HG03060 (cell line): ENCODE measurements around the gene PHRF1.
A peak's percentile ranks its signal among the peaks of the same experiment; 100 is the strongest.

ENCODE experiments used
- ATAC-seq: cut with Tn5 transposase; IDR thresholded peaks from one replicate; pipeline ENCODE4 v1.9.1; 2021; ENCODE audit warnings: low read depth, moderate number of reproducible peaks; ENCODE audit not compliant: unreplicated experiment

PHRF1 gene

DNA sequence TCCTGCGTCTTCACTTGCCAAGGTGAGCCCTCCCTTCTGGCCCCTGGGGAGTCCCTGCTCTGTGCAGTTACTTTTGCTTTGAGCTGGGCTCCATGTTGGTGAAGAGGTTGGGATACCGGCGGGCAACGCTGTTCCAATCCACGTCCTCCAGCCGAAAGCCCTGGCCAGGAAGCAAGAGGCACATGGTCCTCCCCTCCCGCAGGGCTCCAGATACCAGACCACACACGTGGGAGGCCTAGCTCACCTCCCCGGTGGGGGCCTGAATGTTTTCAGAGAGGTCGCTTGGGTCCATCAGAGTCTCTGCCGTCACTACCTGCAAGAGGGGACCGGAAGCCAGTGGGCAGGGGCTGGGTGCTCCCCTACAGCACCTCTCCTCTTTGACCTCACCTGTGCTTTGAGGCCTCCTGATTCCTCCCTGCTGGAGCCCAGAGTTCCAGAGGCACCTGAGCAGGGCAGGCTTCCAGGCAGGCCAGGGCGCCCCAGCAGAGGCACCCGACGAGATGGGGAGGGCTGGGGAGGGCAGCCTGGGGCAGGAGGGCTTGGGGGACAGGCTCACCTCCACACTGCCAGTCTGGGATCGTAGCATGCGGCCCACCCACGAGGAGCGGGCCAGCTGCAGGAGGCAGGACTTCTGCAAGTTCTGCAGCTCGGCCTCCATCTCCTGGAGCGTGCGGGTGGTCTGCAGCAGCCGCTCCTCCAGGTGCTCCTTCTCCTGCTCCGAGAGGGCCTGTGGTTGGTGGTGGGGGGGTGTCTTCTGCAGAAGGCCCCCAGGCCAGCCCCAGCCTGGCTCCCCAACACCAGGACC is 18.7 kb upstream of the PHRF1 start:
- ATAC-seq, result no peak

DNA sequence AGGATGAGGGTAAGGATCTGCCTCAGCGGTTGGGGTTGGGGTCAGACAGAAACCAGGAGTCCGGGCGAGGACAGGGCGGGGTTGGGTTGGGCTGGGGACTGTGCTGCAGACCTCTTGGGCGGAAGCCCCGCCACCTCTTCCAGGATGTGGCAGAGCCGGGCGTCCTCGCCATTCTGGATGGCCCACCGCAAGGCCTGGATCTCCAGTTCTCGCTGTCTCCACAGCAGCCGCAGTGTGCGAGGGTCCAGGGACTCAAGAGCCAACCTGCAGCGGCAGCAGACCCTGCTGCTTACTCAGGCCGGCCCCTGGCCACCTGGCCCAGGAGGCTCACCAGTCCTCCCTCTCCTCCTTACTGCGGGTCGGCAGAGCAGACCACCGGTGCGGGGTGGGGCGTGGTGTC is 17.8 kb upstream of the PHRF1 start:
- no peak for ATAC-seq

DNA sequence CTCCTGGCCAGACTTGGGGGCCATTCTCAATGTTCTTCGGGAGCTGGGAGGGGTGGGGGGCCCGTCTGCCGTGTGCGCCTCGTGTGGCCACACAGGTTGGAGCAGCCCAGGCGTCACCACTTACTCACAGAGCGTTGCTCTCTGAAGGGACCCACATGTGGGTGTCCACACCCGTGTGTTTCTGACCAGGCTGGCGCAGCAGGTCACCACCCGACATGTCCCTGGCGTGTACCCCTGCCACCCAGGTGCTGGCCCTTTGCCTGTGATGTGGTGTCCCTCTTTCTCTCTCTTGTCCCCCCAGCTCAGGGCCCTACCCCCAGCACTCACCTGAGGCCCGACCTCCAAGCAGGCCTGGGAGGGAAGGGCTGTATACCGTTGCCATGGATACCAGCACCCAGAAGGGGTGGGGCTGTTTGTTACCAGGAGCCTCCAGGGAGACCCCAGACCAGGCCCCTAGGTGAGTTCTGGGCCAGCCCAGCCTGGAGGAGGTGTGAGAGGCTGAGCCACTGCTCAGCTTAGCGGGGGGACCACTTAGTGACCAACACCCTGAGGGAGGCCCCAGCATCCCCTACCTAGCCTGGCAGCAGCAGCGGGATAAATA is 17.1 kb upstream of the PHRF1 start:
- ATAC-seq, result no peak

- no peak for ATAC-seq
Observed at GRCh38 chr11:559712-560304, 16.5 kb upstream of the PHRF1 start.

DNA sequence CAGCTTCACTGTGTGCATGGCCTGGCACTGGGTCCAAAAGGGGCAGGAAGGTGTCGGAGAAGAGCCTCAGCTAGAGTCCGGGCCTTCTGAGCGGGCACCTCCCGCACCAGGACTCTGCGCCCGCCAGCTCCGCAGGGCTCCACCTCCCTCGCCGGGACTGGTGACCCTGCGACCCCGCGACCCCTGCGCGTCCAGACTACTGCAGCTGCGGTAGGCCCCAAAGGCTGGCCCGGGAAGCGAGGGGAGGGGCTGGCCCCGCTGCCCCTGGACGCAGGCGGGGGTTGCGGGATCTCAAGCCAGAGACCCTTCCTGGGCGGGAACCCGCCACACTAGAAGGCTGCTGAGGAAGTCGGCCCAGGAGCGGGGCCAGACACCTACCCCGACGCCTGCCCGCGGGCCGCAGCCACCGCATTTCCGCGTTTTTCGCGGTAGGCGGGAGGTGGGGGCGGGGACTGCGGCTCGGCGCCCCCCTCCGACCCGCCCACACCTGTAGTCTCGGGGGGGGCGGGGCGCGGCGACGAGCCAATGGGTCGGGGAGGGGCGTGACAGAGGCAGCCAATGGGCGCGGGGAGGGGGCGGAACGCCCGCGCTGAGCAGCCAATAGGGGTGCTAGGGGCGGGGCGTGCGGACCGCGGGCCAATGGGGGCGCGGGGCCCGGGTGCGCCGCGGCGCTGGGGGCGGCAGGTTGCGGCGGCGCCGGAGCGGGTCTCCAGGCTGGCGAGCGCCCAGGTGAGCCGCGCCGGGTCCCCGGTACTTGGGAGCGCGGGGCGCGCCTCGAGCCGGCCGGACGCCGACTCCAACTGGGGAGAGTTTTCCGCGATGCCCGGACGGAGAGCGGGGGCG is 15.7 kb upstream of the PHRF1 start, which contains the start of the genes LMNTD2 and RASSF7:
TSS of gene LMNTD2 (minus strand) at position 434 of the 843 bp plus-strand sequence. CDS start at position 412, 22 bp downstream.
TSS of gene RASSF7 (plus strand) at position 666 of the 843 bp plus-strand sequence. CDS start 799 bp downstream, outside the sequence.
- ATAC-seq, result no peak

DNA sequence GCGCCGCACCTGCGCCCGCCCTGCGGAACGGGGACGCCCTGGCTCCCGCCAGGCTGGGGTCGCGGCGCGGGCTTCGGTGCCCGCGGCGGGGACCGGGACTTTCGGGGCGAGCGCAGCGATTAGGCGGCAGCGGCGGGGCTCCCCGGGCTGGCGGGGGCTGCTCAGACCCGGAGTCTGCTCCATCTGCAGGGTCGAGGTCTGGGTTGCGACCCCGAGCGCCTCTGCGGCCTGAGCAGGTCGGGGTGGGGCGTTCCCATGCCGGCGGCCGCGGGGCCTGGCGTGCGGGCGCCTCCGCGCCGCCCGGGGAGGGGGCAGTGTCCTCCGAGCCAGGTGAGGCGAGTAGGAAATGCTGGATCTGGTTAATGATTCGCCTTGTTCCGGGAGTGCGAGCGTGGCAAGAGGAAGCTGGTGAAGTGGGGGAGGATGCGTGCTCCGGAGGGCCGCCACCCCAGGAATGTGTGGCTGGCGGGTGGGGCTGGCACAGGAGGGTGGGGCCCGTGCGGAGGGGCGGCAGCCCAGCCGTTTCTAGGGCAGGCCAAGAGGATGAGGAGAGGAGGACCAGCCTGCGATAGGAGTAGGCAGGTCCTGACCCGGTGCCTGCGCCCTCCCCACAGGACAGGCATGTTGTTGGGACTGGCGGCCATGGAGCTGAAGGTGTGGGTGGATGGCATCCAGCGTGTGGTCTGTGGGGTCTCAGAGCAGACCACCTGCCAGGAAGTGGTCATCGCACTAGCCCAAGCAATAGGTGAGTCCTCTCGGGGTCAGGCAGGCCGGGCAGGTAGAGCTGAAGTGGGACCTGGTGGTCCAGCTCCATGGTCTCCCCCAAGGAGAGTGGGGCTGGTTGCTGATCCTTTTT is 14.9 kb upstream of the PHRF1 start:
- no peak for ATAC-seq

DNA sequence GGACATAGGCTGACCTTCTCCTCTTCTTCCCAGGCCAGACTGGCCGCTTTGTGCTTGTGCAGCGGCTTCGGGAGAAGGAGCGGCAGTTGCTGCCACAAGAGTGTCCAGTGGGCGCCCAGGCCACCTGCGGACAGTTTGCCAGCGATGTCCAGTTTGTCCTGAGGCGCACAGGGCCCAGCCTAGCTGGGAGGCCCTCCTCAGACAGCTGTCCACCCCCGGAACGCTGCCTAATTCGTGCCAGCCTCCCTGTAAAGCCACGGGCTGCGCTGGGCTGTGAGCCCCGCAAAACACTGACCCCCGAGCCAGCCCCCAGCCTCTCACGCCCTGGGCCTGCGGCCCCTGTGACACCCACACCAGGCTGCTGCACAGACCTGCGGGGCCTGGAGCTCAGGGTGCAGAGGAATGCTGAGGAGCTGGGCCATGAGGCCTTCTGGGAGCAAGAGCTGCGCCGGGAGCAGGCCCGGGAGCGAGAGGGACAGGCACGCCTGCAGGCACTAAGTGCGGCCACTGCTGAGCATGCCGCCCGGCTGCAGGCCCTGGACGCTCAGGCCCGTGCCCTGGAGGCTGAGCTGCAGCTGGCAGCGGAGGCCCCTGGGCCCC is 14.1 kb upstream of the PHRF1 start:
- no peak for ATAC-seq

DNA sequence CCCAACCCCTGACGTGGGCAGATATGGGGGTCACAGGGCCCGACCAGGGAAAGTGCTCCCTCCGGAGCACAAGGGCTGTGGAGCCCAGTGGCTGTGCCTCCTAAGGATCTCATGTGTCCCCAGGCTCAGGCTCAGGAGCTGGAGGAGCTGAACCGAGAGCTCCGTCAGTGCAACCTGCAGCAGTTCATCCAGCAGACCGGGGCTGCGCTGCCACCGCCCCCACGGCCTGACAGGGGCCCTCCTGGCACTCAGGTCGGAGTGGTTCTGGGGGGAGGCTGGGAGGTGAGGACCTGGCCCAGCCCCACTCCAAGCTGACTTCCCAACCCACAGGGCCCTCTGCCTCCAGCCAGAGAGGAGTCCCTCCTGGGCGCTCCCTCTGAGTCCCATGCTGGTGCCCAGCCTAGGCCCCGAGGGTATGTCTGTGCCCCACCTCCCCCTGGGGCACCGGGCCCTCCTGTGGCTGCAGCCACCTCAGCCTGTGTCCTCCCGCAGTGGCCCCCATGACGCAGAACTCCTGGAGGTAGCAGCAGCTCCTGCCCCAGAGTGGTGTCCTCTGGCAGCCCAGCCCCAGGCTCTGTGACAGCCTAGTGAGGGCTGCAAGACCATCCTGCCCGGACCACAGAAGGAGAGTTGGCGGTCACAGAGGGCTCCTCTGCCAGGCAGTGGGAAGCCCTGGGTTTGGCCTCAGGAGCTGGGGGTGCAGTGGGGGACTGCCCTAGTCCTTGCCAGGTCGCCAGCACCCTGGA is 13.0 kb upstream of the PHRF1 start:
- ATAC-seq, result no peak

- no peak for ATAC-seq
Observed at GRCh38 chr11:563812-564578, 12.3 kb upstream of the PHRF1 start.

GRCh38 chr11:565921-566509 is 10.3 kb upstream of the PHRF1 start:
- ATAC-seq, result no peak

- ATAC-seq, result no peak
Observed at GRCh38 chr11:567011-567628, 9.2 kb upstream of the PHRF1 start.

DNA sequence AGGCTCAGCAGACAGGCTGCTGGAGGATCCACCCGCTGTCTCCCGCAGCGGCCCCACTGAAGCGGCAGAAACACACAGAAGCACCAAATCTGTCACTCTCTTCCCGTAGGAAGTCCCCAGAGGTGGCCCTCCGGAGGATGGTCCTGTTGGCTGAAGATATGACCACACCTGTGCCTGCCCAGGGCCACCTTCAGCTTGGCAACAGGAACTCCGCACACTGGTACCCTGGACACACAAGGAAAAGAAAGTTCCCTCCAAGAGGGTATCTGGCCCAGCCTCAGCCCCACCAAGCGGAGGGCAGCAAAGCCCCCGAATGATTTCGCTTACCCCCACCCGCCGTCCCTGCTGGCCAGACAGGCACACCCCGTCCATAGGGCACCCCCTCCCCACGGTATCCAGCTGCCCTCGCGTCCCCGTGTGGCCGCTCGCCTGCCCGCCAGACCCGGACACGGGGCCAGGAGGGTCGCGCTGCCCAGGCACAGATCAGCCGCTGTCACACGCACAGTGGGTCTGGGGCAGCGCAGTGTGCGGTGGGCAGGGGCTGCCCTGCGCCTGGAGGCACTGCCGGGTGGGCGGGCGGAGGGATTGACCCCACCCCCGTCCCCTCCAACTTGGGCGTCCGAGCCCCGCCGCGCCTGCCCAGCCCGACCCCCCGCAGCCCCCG is 8.5 kb upstream of the PHRF1 start:
- ATAC-seq, result peak; percentile 2

- peak; percentile 70 for ATAC-seq
Observed at GRCh38 chr11:568306-569157, 7.7 kb upstream of the PHRF1 start.

DNA sequence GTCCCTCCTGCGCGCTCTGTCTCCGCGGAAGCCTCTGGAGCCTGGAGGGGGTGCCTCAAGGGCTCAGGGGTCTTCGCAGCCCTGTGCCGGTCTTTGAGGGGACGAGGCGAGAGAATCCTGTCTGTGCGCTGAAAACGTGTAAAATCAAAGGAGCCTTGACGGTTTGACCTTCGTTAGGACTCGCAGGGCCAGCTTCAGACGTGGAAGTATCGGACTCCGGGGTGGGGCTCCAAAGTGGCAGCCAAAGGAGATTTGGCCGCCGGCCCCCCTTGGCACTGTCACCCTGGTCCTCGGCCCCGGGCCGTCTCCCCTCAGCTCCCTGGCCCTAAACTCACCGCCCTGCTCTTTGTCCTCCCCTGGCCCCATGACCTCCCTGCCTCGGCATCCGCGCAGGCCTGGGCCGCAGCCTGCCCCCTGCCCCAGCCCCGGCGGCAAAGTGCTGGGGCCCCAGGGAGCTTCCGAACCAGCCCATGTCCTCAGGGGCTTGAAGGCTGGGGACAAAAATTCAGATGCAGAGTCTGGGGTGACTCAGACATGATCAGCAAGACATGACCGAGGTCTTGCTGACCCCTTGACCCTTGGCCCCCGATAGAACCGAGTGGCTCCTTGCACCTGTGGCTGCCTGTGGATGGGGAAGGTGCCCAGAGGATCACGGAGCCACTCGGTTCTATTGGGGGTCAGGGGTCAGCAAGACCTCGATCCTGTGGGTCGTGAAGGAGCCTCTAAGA is 6.9 kb upstream of the PHRF1 start:
- no peak for ATAC-seq

DNA sequence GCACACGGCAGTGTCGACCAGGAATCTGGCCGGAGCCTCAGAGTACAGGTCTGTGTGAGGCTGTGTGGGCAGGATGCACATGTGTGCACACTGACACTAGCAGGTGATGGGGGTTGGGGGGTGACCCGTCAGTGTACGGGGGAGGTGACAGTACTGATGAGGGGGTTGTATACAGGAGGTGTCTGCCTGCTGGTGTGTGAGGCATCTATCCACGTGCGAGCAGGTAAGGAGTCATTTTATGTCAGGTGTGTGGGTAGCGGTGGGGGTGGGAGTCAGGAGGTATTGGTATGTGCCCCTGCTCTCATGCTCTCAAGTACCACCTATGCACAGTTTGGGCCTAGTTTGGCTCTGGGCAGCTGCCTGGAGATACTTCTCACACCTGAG is 4.5 kb upstream of the PHRF1 start:
- ATAC-seq, result no peak
